Liver (tissue), 9 donors: ENCODE measurements around the gene CALCA. TPM values are rescaled to one million over a fixed set of nuclear protein-coding genes. Genes with fewer than 3 reads are reported as not detected.

Source experiments
- DNase-seq: peaks from one replicate; pipeline ENCODE4 v3.0.0-alpha.2; 2017; ENCODE audit warnings: low spot score
- H3K27ac ChIP-seq, 2 donors: one replicate each; pipeline ENCODE4 v1.7.0; 2013; ENCODE audit warnings: inconsistent platforms in 2 of 2, low read length in 2 of 2, control low read depth in 1 of 2, low read depth in 1 of 2, mild to moderate bottlenecking in 1 of 2
- H3K27me3 ChIP-seq, 4 donors: one replicate each; pipeline versions ENCODE4 v1.6.1 to v1.7.0; 2013; ENCODE audit warnings: low read length in 3 of 4, inconsistent platforms in 1 of 4, mild to moderate bottlenecking in 1 of 4, moderate library complexity in 1 of 4; ENCODE audit not compliant: control insufficient read depth in 4 of 4, insufficient read depth in 4 of 4
- H3K36me3 ChIP-seq, 4 donors: one replicate each; pipeline versions ENCODE4 v1.6.1 to v1.7.0; 2013; ENCODE audit warnings: low read length in 3 of 4, mild to moderate bottlenecking in 3 of 4, low read depth in 1 of 4, moderate library complexity in 1 of 4; ENCODE audit not compliant: control insufficient read depth in 4 of 4, insufficient read depth in 3 of 4
- H3K4me1 ChIP-seq, 4 donors: one replicate each; pipeline versions ENCODE4 v1.6.1 to v1.7.0; 2013; ENCODE audit warnings: low read length in 3 of 4, mild to moderate bottlenecking in 3 of 4, moderate library complexity in 1 of 4; ENCODE audit not compliant: control insufficient read depth in 4 of 4, insufficient read depth in 4 of 4
- H3K4me3 ChIP-seq, 3 donors: one replicate each; pipeline versions ENCODE4 v1.6.1 to v1.7.0; 2013; ENCODE audit warnings: low read length in 3 of 3, control low read depth in 1 of 3, low read depth in 1 of 3, mild to moderate bottlenecking in 1 of 3
- H3K9ac ChIP-seq, 2 donors: one replicate each; pipeline ENCODE4 v1.7.0; 2013; ENCODE audit warnings: low read length in 2 of 2, mild to moderate bottlenecking in 2 of 2, moderate library complexity in 2 of 2, control low read depth in 1 of 2, low read depth in 1 of 2
- H3K9me3 ChIP-seq, 4 donors: one replicate each; pipeline versions ENCODE4 v1.6.1 to v1.7.0; 2013; ENCODE audit warnings: low read length in 3 of 4; ENCODE audit not compliant: control insufficient read depth in 4 of 4
- EGR1 ChIP-seq, 2 donors: IDR thresholded peaks; 2 replicates each; pipeline ENCODE4 v1.6.1; 2016 to 2018; ENCODE audit warnings: antibody characterized with exemption in 2 of 2, low read depth in 2 of 2
- FOXA2 ChIP-seq: IDR thresholded peaks from 2 replicates; pipeline ENCODE4 v1.6.1; 2016; ENCODE audit warnings: antibody characterized with exemption
- GABPA ChIP-seq, 2 donors: IDR thresholded peaks in 1 of 2; conservative IDR thresholded peaks in 1 of 2; 2 replicates each; pipeline ENCODE4 v1.6.1; 2016; ENCODE audit warnings: antibody characterized with exemption in 2 of 2, mild to moderate bottlenecking in 1 of 2, moderate library complexity in 1 of 2
- HNF4A ChIP-seq, 2 donors: conservative IDR thresholded peaks; 2 replicates each; pipeline ENCODE4 v1.6.1; 2016; ENCODE audit warnings: antibody characterized with exemption in 2 of 2, mild to moderate bottlenecking in 2 of 2
- NR2F2 ChIP-seq: IDR thresholded peaks from 2 replicates; pipeline ENCODE4 v1.6.1; 2016; ENCODE audit warnings: antibody characterized with exemption
- RAD21 ChIP-seq, 2 donors: IDR thresholded peaks; 2 replicates each; pipeline ENCODE4 v1.6.1; 2016; ENCODE audit warnings: antibody characterized with exemption in 2 of 2, mild to moderate bottlenecking in 2 of 2
- SP1 ChIP-seq: IDR thresholded peaks from 2 replicates; pipeline ENCODE4 v1.6.1; 2018; ENCODE audit warnings: antibody characterized with exemption, mild to moderate bottlenecking
- TAF1 ChIP-seq: conservative IDR thresholded peaks from 2 replicates; pipeline ENCODE4 v1.6.1; 2016; ENCODE audit warnings: antibody characterized with exemption, mild to moderate bottlenecking
- WGBS: extraction: QIAGEN DNeasy Blood & Tissue Kit; methylation state at CpG from one replicate; pipeline ENCODE4 v1.1.7; 2013; 5-methylcytosine and 5-hydroxymethylcytosine counted together
- polyA plus RNA-seq, 2 donors: library from polyadenylated mRNA; stranded (reverse) in 1 of 2; unstranded in 1 of 2; fragments of 200-250 nt in 1 of 2; fragments of >200 nt in 1 of 2; fragmentation: Nextera tagmentation in 1 of 2; extraction: Ambion mirVana in 1 of 2; gene quantifications; one replicate each; pipeline versions ENCODE4 v1.2.1 to v1.2.3, GENCODE V29; 2013 to 2015
- total RNA-seq, 2 donors: library from RNA; depleted of rRNA; stranded (reverse); fragments of >200 nt; gene quantifications; one replicate each; pipeline ENCODE4 v1.2.3, GENCODE V29; 2014
- TF ChIP-seq, protein P1 (sequence below): IDR thresholded peaks from 2 replicates; pipeline ENCODE4 v1.6.1; 2016; ENCODE audit warnings: antibody characterized with exemption
- TF ChIP-seq, protein P2 (sequence below): fragments of 150-350 bp; IDR thresholded peaks from 2 replicates; pipeline ENCODE4 v1.5.1; 2017; ENCODE audit warnings: improper control_type of control experiment, low read depth, low read length; ENCODE audit not compliant: missing input control
- donor health status: healthy.
- donor health status: healthy.
- donor health status: healthy.
- donor health status: healthy.
- donor health status: healthy.

The CALCA gene
- total and polyA plus RNA-seq, 4 donors = 0.33 to 34.7 (median 7.6) TPM

DNA sequence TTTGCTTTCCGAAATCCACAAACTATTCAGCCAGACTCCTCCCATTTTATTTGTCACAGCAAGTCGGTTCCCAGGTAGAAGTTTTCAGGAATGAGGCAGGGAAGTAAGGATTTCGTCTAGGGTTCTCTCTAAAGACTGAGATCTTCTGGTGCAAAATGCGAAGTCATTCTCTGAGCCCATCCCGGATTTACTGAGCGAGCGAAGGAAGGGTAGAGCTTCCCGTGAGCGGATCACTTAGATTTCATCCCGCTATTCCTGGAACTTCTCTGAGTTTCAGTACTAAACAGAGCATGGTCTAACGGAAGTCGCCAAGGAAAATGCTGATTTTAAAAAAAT is 3.1 kb upstream of the CALCA start:
- Histone ChIP-seq H3K9ac (no peak overlapping the region), H3K27me3 (peaks cover 8 to 14% (median 10%) of the 10 kb centered on the region in 4 donors), H3K27ac (no peak overlapping the region), H3K4me1 (peaks cover 5 to 42% (median 33%) of the 10 kb centered on the region in 4 donors), H3K4me3 (peak overlapping the region; percentile 24 to 36 (median 32)), H3K9me3 (no peaks in the 10 kb centered on the region), H3K36me3 (no peaks in the 10 kb centered on the region)
- no peak for DNase-seq
- 3% methylated on average over 12 of the region's 12 CpGs for WGBS
- TF ChIP-seq SP1 (no peak), HNF4A (conservative IDR thresholded peaks at IDR 0.05) (no peak), EGR1 (IDR thresholded peaks at IDR 0.05; ENCODE audit: low read depth in 2 of 2) (no peak), FOXA2 (no peak), GABPA (IDR thresholded peaks at IDR 0.05 in 1 of 2, conservative IDR thresholded peaks at IDR 0.05 in 1 of 2) (no peak)
- TF ChIP-seq, protein P1, sequence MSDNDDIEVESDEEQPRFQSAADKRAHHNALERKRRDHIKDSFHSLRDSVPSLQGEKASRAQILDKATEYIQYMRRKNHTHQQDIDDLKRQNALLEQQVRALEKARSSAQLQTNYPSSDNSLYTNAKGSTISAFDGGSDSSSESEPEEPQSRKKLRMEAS = no peak
- TF ChIP-seq, protein P2, sequence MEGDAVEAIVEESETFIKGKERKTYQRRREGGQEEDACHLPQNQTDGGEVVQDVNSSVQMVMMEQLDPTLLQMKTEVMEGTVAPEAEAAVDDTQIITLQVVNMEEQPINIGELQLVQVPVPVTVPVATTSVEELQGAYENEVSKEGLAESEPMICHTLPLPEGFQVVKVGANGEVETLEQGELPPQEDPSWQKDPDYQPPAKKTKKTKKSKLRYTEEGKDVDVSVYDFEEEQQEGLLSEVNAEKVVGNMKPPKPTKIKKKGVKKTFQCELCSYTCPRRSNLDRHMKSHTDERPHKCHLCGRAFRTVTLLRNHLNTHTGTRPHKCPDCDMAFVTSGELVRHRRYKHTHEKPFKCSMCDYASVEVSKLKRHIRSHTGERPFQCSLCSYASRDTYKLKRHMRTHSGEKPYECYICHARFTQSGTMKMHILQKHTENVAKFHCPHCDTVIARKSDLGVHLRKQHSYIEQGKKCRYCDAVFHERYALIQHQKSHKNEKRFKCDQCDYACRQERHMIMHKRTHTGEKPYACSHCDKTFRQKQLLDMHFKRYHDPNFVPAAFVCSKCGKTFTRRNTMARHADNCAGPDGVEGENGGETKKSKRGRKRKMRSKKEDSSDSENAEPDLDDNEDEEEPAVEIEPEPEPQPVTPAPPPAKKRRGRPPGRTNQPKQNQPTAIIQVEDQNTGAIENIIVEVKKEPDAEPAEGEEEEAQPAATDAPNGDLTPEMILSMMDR = no peak

DNA sequence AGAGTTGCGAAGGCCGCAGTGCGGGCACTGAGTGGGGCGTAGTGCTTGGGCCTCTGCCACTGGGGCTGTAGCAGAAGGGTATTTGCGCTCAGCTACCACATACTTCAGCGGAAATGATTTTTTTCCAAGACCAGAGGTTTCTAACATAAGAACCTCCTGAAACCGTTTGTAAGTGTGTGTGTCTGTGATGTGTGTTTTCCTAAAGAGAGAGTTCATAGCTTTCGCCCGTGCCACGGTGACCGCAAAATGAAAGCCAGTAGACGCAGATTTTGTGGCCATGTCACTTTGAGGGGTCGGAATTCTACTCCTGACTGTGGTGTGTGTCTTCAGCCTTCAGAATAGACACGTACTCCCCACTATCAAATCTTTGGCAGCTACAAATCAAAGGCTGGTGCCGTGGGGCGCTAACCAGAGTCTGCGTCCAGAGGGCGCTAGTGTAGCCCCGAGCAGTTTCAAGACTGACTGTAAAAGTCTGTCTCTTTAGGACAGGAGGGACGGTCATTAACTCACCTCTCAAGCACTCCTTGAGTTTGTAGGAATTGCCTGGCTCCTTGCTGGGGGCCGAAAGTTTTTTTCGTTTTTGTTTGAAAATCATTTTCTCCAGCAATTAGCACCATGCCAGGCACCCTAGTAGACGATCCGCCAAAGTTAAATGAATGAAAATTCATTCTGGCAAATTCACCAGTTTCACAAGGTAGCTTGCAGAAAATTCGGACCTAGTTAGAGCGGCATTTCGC is 2.5 kb upstream of the CALCA start:
- TF ChIP-seq RAD21 (IDR thresholded peaks at IDR 0.05) (peak; percentile 50 to 69), TAF1 (no peak)
- TF ChIP-seq, protein P2 = peak; percentile 53
- Histone ChIP-seq H3K9me3 (no peaks in the 10 kb centered on the region), H3K9ac (no peak overlapping the region), H3K27me3 (peaks cover 8 to 14% (median 10%) of the 10 kb centered on the region in 4 donors), H3K4me1 (peaks cover 5 to 42% (median 33%) of the 10 kb centered on the region in 4 donors), H3K36me3 (no peaks in the 10 kb centered on the region), H3K27ac (no peak overlapping the region), H3K4me3 (peak overlapping the region in 2 of 3 donors; percentile 24 to 32)
- 6% methylated on average over 27 of the region's 27 CpGs for WGBS
- DNase-seq = peak; percentile 51

DNA sequence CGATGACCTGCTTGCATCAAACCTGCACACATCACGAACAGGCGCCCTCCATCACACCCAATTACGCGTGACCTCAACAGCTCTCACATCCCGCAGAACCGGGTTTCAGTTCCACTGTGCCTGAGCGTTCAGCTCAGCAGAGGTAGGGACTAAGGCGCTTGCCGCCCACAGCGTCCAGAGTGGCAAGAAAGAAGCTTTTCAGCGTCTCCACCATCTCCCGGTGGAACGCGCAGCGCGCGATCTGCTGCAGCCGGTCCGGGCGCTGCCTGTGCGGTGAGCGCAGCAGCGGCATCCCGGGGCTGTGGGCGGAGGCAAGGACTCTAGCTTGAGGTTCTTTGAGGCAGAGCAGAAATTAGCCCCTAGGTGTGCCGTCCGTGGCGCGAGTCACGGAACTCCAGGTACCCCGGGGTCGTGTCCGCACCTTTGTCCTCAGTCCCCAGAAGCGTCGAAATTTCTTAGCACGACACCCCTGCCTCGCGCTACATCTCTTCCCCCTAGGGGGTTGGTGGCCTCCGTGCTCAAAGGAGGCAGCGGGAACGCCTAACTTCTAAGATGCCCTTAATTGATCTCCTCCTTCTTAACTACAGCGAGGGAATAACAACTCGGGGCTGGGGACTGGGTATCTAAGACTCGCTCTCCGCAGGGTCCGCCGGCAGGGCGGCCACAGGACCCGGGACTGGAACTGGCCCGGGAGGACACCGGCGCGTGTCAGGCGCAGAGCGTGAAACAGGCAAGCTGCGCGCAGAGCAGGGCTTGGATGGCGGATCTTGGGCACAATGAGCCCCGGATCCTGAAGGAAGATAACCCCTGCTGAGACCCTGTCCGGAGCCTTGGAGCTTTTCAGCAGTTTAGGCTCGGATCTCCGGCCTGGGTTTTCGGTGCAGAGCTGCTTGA is 1.7 kb upstream of the CALCA start:
- Histone ChIP-seq H3K9ac (no peak overlapping the region), H3K4me1 (peaks cover 5 to 42% (median 33%) of the 10 kb centered on the region in 4 donors), H3K36me3 (no peaks in the 10 kb centered on the region), H3K27ac (no peak overlapping the region), H3K4me3 (peak overlapping the region in 2 of 3 donors; percentile 4 to 32), H3K9me3 (no peaks in the 10 kb centered on the region), H3K27me3 (peaks cover 8 to 14% (median 12%) of the 10 kb centered on the region in 4 donors)
- DNase-seq = no peak
- 5% methylated on average over 64 of the region's 64 CpGs for WGBS
- TF ChIP-seq HNF4A (conservative IDR thresholded peaks at IDR 0.05) (no peak), TAF1 (no peak), NR2F2 (no peak), SP1 (no peak), RAD21 (IDR thresholded peaks at IDR 0.05) (no peak), FOXA2 (no peak)
